Measurements from ENCODE around the gene ACOT11.
"Not testable (repeated sequence)": the region's sequence is repeated elsewhere in the genome, so short reads cannot be mapped to it uniquely, and the experiment has no call there.

The ACOT11 gene

DNA sequence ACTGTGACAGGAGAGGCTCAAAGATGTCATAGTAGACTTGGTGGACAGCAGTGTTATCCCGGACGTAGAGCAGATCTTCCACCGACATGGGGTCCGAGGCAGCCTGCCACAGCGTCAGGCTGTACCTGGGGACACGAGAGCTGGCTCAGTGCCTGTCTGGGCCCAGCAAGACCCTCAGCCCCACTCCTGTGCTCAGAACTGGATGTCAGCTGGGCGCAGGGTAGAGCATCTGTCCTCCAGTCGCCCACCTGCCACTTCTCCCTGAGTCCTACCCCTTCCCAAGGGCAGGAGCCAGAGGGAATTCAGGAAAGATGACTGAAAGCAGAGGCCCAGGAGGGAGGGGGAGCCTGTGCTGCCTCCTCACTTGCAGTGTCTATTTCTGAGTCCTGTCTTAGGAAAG lies 63.6 kb downstream of the ACOT11 start:
- DNase-seq: no peak

DNA sequence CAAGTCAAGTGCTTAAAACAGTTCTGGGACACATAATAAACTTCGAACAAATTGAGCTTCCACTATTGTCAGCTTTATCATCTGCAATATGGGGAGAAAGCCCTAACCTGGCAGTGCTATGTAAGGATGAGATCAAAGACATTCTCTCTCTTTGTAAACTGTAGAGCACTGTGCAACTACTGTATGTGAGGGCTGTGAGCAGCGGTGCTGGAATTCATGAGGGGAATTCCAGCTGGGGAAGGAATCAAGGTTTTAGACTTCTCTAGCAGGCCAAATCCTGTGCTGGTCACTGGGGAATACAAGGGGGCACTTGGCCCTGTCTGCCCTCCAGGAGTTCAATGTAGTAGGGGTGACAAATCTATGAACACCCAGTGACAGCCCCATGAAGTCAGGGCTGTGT lies 66.0 kb downstream of the ACOT11 start:
- DNase-seq: no peak

DNA sequence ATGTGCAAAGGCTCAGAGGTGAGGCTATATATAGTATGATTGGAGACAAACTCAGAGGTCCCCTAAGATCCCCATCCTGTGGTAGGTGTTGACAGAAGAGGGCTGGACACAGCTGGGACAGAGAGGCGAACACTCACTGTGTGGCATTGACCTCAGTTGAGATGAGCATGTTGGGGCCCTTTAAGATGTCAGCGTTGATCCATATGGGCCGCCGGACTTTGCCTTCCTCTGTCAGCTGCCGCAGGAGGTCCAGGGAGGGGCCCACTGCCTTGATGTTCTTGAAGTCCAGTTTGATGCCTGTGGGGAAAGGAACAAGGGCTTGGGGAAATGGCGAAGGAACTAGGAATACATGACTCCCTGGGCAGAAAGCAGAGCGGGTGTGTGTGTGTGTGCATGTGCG lies 66.5 kb downstream of the ACOT11 start:
- no peak for DNase-seq

DNA sequence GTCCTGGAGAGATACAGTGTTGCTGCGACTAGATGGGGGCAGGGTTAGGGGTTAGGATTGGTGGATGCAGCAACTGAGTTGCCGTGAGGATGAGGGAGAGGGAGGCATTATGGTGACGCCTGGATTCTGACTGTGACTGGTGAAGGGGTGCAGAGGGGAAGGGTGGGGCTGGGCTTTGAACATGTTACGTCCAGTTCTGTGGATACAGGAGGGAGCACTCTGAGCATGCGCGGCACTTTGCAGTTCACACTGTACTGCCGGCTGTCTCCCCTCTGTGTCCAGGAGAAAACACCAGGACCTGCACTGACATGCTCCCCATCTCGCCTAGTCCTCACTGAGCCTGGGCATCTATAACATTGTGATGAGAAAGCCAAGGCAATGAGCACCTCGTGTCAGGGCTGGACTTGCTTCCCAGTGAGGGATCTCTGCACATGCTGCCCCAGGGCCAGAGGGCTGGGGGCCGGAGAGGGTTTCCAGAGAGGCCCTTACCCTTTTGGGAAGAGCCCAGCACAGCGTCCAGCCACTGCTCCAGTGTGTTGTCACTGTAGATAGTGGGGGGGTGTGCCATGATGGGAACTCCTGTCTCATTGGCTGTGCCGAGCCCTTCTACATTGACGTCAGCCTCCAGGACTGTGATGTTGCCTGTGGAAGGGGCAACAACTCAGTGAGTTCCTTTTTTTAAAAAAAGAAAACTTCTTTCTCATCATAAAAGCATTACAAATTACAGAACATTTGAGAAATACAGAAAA lies 67.7 kb downstream of the ACOT11 start:
- no peak for DNase-seq

DNA sequence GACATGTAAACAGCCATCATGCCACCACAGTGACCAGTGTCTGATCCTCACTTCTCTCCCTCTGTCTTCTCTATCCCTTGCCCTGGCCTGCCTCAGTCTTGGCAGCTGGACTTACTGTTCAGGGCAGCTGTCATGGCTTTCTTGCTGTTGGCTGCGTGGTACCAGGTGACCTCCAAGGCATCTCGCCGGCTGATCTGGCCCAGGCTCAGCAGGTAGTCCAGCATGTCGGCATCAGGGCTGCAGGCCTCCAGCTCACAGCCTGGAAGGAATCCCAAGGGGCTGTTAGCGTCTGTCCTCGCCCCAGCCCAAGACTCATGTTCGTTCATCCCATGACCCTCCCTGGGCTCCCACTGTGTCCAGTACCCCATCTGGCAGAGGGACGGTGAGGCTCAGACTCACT lies 71.7 kb downstream of the ACOT11 start:
- no peak for DNase-seq

DNA sequence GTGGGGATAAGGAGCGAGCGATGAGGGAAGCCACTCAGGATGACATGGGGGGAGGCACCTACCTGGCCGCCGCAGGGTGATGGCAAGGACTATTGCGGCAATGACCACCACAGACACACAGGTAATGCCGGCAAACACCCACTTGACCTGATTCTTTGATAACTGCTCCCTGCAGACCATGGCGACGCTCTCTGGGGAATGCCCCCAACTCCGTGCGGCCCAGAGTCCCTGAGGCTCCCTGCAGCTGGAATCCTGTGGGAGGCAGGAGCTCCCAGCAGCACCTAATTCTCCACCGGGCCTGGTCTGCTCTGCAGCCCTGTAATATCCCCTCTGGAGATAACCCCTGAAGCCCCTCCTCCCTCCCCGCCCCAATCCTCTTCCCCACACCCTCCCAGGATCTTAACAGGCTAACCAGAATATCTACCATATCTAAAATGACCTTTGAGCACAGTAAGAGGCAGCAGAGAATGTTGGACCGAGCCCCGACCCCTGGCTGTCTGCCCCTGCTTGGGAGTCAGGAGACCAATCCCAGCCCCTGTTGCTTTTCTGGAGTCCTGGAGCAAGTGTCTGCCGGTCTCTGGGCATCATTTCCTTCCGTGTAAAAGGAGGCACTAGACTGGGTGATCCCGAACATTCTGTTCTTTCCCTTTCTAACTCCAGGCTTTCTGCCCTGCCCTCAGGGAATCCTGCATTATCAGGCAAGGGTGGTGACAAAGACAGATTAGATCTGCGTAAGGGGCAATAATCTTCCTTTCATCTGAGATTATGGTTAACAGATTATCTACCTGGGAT lies 75.4 kb downstream of the ACOT11 start, which contains the start of gene FAM151A:
Gene FAM151A, minus strand, starts transcription at position 310 of the 792 bp plus-strand sequence. Its CDS starts 130 bp downstream, at position 180.
- no peak for DNase-seq

DNA sequence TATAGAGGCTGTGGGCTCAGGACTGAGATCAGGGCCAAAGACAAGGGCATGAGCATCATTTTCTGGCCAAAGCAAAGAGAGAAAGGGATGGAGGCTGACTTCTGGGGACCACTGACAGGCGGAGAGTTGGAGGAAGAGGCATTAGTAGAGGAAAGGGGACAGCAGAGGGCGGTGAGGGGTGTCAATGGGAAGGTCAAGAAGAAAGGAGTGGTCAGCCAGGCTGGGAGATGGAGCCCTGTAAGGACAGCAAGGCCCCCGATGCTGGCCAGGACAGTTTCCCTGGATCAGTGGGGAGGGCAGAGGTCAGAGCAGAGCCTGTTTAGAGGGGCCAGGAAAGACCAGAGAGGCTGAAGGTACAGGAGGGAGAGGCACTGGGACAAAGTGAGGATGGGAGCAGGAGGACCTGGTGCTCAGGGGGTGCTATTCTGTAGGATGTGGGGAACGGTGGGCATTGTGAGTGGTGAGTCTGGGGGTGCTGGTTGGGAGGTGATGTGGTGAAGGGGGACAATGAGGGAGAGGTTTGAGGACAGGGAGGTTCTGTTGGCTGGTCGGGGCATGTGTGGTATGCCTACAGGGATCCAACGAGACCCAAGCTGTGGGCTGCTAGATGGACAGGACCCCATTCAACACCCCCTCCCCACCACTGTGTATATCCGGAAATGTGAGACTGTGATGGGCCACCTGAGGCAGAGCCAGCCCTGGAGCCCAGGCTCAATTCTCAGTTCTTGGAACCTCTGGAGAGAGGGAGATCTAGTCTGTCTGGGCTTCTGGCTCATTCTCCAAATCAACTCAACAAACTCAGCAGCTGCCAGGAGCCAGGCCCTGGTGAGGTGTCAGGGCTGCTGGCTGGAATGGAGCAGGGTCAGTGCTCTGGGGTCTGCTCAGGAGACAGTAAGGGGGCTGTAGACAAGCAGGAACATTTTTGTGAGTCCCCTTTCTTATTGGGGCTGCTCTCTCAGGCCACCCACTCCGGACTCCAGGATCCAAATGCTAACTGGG lies 76.7 kb downstream of the ACOT11 start:
- DNase-seq: no peak

DNA sequence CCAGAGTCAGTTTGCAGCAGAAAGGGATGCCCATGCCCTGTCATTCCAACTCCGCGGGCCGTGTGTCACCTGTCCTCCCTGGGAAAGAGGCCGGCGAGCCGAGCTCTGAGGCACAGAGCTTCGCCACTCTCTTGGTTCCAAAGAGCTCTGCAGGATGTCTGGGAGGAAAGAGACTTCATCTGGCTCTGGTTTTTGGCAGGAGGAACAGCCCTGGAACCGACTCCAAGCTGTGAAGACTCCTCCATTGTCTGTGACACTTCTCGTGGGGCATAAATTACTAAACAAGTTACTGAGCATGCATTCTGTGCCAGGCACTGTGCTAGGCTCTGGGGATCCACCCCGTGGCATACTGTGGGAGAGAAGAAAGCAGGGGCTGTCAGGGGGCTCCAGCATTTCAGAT lies 79.2 kb downstream of the ACOT11 start:
- no peak for DNase-seq

DNA sequence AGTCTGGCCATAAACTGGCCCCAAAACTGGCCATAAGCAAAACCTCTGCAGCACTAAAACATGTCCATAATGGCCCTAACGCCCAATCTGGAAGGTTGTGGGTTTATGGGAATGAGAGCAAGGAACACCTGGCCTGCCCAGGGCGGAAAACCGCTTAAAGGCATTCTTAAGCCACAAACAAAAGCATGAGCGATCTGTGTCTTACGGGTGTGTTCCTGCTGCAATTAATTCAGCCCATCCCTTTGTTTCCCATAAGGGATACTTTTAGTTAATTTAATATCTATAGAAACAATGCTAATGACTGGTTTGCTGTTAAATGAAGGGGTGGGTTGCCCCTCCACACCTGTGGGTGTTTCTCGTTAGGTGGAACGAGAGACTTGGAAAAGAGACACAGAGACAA lies 87.8 kb downstream of the ACOT11 start:
- DNase-seq: not testable (repeated sequence)

DNA sequence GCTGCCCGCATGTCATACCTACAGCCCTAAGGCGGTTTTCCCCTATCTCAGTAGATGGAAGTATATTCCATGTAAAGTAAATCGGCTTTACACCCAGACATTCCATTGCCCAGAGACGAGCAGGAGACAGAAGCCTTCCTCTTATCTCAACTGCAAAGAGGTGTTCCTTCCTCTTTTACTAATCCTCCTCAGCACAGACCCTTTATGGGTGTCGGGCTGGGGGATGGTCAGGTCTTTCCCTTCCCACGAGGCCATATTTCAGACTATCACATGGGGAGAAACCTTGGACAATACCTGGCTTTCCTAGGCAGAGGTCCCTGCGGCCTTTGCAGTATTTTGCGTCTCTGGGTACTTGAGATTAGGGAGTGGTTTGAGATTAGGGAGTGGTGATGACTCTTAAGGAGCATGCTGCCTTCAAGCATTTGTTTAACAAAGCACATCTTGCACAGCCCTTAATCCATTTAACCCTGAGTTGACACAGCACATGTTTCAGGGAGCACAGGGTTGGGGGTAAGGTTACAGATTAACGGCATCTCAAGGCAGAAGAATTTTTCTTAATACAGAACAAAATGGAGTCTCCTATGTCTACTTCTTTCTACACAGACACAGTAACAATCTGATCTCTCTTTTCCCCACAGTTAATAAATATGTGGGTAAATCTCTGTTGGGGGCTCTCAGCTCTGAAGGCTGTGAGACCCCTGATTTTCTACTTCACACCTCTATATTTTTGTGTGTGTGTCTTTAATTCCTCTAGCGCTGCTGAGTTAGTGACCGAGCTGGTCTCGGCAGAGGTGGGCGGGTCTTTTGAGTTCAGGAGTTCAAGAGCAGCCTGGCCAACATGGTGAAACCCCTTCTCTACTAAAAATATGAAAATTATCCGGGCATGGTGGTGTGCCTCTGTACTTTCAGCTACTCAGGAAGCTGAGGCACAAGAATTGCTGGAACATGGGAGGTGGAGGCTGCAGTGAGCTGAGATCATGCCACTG lies 88.7 kb downstream of the ACOT11 start:
- not testable (repeated sequence) for DNase-seq

DNA sequence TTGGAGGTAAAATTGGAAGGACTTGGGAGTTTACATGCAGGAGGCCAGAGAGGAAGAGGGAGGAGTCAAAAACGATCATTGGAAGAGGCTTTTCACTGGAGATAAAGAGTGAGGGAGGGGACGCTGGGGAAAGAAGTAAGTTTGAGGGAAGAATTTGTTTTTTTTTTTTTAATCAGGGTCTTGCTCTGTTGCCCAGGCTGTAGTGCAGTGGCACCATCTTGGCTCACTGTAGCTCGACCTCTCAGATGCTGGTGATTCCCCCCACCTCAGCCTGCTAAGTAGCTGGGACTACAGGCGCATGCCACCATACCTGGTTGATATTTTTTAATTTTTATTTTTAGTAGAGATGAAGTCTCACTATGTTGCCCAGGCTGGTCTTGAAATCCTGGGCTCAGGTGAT lies 92.3 kb downstream of the ACOT11 start:
- DNase-seq: no peak

DNA sequence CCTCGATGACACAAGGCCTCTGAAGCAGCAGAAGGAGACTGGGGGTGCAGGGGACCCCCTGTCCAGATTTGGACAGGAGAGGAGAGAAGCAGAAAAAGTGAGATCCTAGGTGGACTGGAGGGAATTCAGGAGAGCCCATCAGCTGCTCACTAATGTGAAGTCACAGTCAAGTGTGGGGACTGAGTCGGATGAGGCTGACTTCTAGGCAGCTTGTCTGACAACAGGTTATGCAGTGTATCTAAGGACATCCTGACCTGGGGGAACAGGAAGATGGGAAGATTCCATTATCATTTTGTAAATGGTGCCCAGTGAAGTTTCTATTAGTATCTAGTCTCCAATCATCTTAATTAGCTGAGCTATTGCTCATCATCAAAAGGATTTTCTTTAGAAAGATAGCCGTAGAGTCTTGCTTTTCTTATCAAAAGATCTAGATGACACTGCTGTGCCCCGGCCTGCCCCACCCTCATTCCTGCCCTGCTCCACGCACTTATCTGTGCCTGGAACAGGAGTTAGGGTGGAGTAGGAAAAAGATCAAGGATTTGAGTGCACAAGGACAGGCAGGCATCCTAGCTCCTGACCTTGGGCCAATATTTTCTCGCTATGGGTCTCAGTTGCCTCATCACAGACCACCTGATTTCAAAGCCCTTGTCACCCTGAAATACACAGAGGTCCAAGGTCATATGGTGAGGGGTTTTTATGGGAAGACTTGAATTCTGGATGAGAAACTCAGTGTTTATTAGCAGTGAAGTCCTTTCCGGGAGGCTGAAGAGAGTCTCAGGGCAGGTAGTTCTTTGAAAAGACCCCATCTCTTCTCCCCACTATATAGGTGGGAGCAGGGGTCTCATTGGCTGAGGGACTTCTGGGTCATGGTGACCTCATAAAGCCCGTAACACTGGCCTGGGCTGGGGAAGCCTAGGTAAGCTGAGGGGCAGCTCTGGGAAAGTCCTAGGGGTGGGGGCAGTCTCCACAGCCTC lies 93.1 kb downstream of the ACOT11 start, which contains the start of gene MROH7:
Gene MROH7, plus strand, starts transcription at position 924 of the 974 bp plus-strand sequence. CDS start 11,141 bp downstream, outside the sequence.
- DNase-seq: no peak

DNA sequence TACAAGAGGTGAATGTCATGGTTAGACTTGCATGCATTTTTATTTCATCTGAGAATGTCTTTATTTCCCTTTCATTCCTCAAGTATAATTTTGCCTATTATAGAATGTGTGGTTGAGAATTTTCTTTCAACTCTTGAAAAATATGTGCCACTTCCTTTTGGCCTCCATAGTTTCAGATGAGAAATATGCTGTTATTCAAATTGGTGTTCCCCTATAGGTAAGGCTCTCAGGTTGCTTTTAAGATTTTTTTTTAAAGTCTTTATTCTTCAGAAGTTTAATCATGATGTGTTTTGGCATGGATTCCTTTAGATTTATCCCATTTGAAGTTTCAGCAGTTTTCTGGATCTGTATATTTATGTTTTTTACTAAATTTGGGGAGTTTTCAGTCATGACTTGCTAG lies 95.7 kb downstream of the ACOT11 start:
- DNase-seq: no peak

DNA sequence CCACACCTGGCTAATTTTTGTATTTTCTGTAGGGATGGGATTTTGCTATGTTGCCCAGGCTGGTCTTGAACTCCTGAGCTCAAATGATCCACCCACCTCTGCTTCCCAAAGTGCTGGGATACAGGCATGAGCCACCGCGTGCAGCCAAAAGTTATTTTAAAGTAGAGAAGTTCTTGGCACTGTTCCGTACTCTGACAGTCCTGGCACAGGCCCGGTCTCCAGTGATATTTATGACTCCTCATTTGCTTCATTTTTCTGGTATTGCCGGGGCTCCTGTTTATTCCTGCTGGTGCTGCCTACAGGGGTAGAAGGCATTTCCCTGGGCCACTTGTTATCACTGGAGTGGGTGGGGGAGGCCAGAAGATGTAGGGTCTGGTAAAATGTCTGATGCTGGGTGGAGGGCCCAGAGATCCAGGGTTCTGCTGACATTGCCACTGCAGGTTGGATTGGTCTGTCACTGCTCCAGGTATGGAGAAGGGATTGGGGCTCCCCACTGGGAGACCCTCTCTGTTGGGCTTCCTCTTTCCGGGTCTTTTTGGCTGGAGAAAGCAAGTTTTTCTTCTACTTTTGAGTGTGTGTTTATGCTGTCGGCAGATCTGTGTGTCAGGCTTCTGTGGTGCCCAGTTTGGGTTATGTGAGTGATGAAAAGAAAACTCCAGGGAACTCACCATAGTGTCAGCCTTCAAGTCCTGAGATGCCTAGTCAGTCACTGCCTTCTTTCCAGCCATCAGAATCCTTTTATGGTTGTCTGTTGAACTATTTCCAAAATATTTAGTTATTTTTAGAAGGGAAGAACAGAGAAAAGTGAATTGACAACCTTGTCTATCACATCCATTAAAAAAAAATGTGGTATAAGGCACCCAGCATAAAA lies 98.0 kb downstream of the ACOT11 start:
- no peak for DNase-seq

DNA sequence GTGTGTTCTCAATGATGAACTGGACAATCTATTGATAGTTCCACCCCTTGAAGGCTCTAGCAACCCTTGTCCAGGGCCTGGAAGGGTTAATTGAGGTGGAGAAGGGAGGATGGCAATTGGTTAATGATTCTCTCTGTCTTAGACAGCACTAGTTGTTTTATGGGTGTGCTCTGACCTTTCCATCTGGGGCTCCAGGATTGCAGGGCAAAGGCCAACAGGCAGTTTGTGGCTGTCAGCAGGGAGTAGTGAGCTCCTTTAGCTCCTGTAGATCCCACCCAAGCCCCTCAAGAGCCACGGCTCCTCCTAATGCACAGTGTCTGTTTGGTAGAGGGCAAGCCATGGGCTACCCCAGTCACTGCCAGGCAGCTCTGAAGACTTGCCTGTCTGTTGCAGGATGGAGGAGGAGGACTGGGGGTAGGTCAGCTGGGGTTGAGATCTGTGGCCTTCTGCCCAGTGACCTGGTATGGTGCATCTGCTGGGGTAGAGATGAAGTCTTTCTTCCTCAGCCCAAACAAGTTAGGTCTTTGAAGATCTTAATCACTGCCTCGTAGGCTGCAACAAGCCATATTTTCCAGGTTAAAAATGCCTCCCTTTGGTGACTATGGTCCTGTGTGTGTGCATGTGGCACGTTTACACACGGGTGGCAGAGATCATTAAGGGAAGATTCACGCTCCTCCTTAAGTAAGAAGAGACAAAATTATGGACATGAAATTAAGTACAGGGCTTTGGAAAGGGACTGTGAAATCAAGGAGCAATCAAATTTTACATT lies 101.3 kb downstream of the ACOT11 start:
- DNase-seq: no peak

DNA sequence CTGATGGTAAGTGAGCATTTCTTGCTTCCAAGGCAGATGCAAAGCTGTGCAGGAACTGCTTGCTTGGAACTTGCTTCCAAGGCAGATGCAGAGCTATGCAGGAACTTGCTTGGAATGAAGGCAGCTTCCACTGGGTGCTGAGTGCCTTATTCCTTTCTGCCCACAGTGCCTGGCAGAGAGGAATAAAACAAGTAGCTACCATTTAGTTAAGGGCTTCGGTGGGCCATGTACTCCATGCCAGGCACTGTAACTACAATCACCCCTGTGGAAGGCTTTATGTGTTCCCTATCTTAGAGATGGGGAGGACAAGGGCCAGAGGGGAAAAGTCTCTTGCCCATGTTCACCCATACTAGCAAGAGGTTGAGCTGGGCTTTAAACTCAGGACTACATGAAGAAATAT lies 101.9 kb downstream of the ACOT11 start:
- DNase-seq: no peak

DNA sequence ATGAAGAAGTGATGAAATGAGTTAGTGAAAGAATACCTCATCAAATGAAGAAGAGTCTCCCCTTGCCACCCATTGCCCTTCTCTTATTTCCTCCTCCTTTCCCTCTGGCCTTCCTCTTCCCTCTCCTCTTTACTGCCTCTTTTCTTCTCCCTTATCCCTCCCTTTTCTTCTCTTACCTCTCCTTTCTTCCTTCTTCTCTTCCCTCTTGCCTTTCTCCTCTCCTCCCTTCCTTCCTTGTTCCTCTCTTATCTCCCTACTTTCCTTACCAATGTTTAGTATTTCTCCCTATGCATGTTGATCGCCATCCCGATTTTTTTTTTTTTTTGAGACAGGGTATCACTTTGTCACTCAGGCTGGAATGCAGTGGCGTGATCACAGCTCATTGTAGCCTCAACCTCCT lies 102.4 kb downstream of the ACOT11 start:
- no peak for DNase-seq

DNA sequence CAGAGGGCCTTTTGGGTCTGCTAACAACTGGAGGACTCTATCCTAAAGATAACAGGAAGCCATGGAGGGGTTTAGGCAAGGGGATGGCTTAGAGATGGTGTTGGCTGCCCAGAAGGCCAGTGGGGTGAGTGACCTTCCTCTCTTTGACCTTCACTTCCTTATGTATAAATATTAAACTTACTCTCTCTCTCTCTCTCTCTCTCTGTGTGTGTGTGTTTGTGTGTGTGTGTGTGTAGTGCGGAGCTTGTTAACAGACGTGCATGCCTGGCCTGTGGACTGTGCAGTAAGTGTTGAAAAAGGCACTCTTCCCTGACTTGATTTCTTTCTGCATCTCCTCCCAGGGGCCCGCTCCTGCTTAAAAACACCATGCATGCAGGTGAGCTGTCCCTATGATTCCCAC lies 103.6 kb downstream of the ACOT11 start:
- no peak for DNase-seq
